ENCODE measurements around the gene ZNF253.
"Not testable (repeated sequence)": the region's sequence is repeated elsewhere in the genome, so short reads cannot be mapped to it uniquely, and the experiment has no call there.

ZNF253 gene

GRCh38 chr19:19865750-19866610 is at the start of gene ZNF253:
TSS of gene ZNF253 (plus strand) at chr19:19865882. CDS start at chr19:19865997, 115 bp downstream.
- DNase-seq (ENCODE audit: low read depth) = peak; percentile 84

DNA sequence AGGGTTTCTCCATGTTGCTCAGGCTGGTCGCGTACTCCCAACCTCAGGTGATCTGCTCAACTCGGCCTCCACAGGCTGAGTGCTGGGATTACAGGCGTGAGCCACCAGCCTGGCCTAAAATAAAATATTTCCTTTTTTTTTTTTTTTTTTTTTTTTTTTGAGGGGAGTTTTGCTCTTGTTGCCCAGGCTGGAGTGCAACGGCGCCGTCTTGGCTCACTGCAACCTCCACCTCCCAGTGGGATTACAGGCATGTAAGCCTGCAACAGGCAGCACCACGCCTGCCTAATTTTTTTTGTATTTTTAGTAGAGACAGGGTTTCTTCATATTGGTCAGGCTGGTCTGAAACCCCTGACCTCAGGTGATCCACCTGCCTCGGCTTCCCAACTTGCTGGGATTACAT is 49.0 kb upstream of the ZNF253 start:
- no peak for DNase-seq (ENCODE audit: low read depth)

DNA sequence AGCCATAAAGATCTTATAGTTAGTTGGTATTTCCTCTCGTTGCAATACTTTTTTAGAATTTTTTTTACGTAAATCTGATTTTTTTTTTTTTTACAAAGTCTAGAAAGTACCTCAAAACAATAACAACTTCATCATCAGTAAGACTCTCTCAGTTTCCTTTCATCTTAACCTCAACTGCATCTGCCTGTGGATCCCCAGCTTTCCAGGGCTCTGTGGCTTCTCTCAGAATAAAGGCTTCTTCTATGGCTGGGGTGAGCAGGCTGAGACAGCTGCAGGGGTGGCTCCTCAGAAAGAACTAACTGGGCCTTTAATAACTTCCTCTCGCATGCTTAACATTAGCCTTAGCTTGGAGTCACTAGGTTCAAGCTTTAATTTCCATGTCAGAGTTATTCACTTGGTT is 48.3 kb upstream of the ZNF253 start:
- no peak for DNase-seq (ENCODE audit: low read depth)

DNA sequence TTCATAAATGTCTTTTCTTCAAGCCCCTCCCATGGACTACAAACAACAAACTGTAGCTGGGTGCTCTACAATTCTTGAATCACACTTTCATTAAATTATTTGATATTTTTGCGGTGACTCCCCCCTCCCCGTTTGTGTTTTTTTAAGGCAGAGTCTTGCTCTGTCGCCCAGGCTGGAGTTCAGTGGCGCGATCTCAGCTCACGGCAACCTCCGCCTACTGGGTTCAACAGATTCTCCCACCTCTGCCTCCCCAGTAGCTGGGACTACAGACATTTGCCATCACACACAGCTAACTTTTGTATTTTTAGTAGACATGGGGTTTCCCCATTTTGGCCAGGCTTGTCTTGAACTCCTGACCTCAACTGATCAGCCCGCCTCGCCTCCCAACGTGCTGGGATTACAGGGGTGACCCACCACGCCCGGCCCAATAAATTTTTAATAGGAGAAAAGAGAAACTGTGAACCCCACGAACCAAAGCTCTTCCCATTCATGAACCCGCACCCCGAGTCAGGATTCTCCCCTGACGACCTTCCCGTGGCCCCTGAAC is 44.8 kb upstream of the ZNF253 start:
- no peak for DNase-seq (ENCODE audit: low read depth)

DNA sequence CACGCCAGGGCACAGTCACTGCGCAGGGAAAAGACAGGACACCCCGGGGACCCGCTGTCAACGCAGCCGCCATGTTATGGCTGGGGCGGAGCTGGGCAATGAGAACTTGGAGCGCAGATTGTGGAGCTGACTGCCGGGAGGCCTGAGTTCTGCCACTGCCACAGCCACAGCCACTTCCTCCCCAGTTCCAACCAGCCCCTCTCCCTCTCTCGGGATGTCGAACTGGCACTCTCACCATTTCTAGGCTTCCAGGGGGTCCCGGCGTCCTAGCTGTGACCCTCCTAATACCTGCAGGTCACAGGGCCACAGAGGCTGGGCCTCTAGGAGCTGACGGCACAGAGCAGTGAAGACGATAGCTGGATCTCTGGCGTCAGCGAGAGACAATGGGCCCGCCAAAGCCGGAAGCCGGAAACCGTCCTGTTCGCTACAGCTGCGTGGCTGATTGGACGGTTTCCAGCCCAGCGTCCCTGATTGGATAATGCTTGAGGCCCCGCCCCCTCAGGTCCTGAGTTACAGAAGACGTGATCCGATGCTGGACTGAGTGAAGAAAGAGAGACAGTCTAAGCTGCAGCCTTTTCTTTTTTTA is 44.2 kb upstream of the ZNF253 start, which contains the start of gene ZNF506:
Gene ZNF506, minus strand, starts transcription at position 385 of the 586 bp plus-strand sequence. Its CDS starts 147 bp downstream, at position 238.
- DNase-seq (ENCODE audit: low read depth) = peak; percentile 88

DNA sequence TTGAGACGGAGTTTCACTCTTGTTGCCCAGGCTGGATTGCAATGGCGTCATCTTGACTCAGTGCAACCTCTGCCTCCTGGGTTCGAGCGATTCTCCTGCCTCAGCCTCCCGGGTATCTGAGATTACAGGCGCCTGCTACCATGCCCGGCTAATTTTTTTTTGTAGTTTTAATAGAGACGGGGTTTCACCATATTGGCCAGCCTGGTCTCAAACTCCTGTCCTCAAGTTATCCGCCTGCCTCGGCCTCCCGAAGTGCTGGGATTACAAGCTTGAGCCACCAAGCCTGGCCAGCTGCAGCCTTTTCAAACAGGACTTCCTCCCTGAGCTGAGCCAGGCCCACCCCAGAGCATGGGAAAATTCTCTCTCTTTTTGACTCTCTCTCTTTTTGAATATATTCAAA is 43.7 kb upstream of the ZNF253 start:
- DNase-seq (ENCODE audit: low read depth) = not testable (repeated sequence)

- DNase-seq (ENCODE audit: low read depth) = no peak
Observed at GRCh38 chr19:19823916-19824315, 41.8 kb upstream of the ZNF253 start.

DNA sequence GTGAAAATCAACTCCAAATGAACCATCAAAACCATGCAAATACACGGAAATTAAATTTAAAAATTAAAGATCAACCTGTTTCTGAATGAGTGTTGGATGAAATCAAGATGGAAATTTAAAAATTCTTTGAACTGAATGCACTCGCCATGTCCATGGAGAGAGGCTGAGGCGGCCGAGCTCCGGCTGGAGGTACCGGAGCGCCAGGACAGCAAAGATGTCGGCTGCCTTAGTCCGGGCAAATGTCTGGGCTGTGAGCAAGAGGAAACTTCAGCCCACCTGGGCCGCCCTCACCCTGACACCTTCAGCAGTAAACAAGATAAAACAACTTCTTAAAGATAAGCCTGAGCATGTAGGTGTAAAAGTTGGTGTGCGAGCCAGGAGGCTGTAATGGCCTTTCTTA is 38.8 kb upstream of the ZNF253 start:
- DNase-seq (ENCODE audit: low read depth) = no peak

DNA sequence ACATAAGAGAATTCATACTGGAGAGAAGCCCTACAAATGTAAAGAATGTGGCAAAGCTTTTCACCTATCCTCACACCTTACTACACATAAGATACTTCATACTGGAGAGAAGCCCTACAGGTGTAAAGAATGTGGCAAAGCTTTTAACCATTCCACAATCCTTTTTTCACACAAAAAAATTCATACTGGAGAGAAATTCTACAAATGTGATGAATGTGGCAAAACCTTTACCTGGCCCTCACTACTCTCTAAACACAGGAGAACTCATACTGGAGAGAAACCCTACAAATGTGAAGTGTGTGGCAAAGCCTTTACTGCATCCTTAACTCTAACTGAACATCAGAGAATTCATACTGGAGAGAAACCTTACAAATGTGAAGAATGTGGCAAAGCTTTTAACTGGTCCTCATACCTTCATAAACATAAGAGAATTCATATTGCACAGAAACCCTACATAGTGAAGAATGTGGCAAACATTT is 30.1 kb upstream of the ZNF253 start:
- no peak for DNase-seq (ENCODE audit: low read depth)

DNA sequence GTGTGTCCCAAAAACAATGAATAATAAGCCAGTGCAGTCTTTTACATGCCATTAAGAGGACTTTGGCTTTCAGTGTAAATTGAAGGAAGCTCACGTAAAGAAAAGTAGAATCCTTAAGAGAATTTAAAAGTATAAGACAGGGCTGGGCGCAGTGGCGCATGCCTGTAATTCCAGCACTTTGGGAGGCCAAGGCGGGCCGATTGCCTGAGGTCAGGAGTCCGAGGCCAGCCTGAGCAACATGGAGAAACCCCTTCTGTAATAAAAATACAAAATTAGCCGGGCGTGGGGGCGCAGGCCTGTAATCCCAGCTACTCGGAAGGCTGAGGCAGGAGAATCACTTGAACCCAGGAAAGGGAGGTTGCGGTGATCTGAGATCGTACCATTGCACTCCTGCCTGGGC is 17.9 kb upstream of the ZNF253 start:
- DNase-seq (ENCODE audit: low read depth) = no peak

- DNase-seq (ENCODE audit: low read depth) = no peak
Observed at GRCh38 chr19:19849056-19849455, 16.6 kb upstream of the ZNF253 start.

DNA sequence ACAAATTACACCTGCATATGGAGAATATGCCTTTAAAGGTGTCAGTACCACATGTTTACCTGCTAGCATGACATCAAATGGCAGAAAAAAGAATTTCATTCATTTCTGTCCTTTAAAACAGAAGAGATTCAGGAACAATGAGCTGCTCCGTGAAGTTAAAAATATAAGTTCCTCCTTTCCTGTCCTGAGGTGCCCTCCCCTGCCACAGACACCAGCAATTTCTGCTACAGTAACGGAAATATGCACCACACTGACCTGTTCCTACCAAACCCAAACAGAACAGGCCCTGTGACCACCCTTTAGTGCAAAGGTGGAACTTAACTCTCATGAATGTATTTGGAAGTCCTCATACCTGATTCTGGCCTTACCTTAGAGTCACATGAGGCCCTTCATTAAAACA is 13.9 kb upstream of the ZNF253 start:
- not testable (repeated sequence) for DNase-seq (ENCODE audit: low read depth)

DNA sequence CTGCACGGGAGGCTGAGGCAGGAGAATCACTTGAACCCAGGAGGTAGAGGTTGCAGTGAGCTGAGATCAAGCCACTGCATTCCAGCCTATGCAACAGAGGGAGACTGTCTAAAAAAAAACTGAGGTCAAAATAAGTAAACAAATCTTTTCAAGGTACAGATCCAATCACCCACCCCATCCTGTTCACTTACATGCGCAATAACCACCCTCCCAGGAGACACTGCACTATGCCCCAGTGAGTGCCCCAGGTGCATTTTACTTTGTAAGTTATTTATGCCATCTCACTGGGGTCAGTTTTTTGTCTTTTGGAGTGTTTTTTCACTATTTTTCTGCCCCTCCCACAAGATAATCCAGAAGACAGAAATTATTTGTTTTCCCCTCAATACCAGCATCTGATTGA is 6.9 kb upstream of the ZNF253 start:
- DNase-seq (ENCODE audit: low read depth) = no peak

- DNase-seq (ENCODE audit: low read depth) = no peak
Observed at GRCh38 chr19:19860756-19861390, 4.8 kb upstream of the ZNF253 start.

GRCh38 chr19:19866611-19867248 is 1.0 kb downstream of the ZNF253 start:
- peak; percentile 9 for DNase-seq (ENCODE audit: low read depth)

- not testable (repeated sequence) for DNase-seq (ENCODE audit: low read depth)
Observed at GRCh38 chr19:19870086-19870485, 4.4 kb downstream of the ZNF253 start.

- DNase-seq (ENCODE audit: low read depth) = no peak
Observed at GRCh38 chr19:19871932-19872331, 6.2 kb downstream of the ZNF253 start.

DNA sequence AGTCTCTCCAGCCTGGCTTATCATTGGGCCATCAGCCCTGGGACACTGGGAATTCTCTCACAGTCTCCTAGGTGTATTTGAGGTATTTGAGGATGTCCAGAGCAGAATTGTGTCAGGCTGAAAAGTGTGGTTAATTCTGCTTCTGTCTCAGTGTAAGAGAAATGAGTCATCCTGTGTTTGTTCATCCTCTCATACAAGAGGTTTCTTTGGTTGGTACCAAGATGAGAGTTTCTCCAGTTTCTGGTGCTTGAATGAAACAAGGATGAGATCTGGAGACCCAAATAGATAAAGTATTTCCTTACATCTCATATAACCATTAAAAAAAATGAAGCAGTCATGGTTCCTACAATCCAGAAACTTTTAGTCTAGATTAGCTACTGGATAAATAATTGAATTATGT is 7.7 kb downstream of the ZNF253 start:
- no peak for DNase-seq (ENCODE audit: low read depth)

- DNase-seq (ENCODE audit: low read depth) = no peak
Observed at GRCh38 chr19:19877724-19878123, 12.0 kb downstream of the ZNF253 start.

- DNase-seq (ENCODE audit: low read depth) = no peak
Observed at GRCh38 chr19:19884583-19884982, 18.9 kb downstream of the ZNF253 start.

GRCh38 chr19:19892055-19892941 is 26.6 kb downstream of the ZNF253 start:
- DNase-seq (ENCODE audit: low read depth) = not testable (repeated sequence)
